Hepatocyte (in vitro differentiated cells): ENCODE data around the gene HAND1.

Source experiments
- EZH2phosphoT487 ChIP-seq: fragments of 200-600 bp; sonication (generic); IDR thresholded peaks from one replicate; pipeline ENCODE4 v1.6.1; 2018; ENCODE audit warnings: antibody characterized with exemption, mild to moderate bottlenecking, low read depth, moderate library complexity; ENCODE audit not compliant: unreplicated experiment, severe bottlenecking
- TF ChIP-seq, protein P1 (sequence below): fragments of 200-600 bp; sonication (generic); IDR thresholded peaks from 2 replicates; pipeline ENCODE4 v1.5.1; 2016; ENCODE audit warnings: antibody characterized with exemption, mild to moderate bottlenecking; ENCODE audit not compliant: poor library complexity

- TF ChIP-seq, protein P1, sequence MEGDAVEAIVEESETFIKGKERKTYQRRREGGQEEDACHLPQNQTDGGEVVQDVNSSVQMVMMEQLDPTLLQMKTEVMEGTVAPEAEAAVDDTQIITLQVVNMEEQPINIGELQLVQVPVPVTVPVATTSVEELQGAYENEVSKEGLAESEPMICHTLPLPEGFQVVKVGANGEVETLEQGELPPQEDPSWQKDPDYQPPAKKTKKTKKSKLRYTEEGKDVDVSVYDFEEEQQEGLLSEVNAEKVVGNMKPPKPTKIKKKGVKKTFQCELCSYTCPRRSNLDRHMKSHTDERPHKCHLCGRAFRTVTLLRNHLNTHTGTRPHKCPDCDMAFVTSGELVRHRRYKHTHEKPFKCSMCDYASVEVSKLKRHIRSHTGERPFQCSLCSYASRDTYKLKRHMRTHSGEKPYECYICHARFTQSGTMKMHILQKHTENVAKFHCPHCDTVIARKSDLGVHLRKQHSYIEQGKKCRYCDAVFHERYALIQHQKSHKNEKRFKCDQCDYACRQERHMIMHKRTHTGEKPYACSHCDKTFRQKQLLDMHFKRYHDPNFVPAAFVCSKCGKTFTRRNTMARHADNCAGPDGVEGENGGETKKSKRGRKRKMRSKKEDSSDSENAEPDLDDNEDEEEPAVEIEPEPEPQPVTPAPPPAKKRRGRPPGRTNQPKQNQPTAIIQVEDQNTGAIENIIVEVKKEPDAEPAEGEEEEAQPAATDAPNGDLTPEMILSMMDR, result no peak
- TF ChIP-seq EZH2phosphoT487, result no peak
These were observed 36.3 kb upstream of the HAND1 start for GRCh38 chr5:154514331-154514730.
